GM19397 (cell line): ENCODE measurements around the gene VPS26A.
"Not testable (repeated sequence)": the region's sequence is repeated elsewhere in the genome, so short reads cannot be mapped to it uniquely, and the experiment has no call there.

ENCODE experiments used
- ATAC-seq: cut with Tn5 transposase; IDR thresholded peaks from one replicate; pipeline ENCODE4 v1.9.1; 2021; ENCODE audit warnings: mild to moderate bottlenecking, moderate library complexity; ENCODE audit not compliant: unreplicated experiment

Gene VPS26A

GRCh38 chr10:69175326-69175725 lies 51.3 kb downstream of the VPS26A start:
- ATAC-seq = not testable (repeated sequence)

- no peak for ATAC-seq
Observed at GRCh38 chr10:69176823-69177222, 52.8 kb downstream of the VPS26A start.

GRCh38 chr10:69179089-69179742 lies 55.2 kb downstream of the VPS26A start:
- ATAC-seq = no peak

GRCh38 chr10:69179743-69180524 lies 56.0 kb downstream of the VPS26A start, which contains the start of gene SUPV3L1:
Gene SUPV3L1, plus strand, starts transcription at chr10:69180234. Its CDS starts 58 bp downstream, at chr10:69180292.
- peak; percentile 84 for ATAC-seq

GRCh38 chr10:69180525-69181204 lies 56.7 kb downstream of the VPS26A start:
- ATAC-seq = no peak

GRCh38 chr10:69181433-69181832 lies 57.5 kb downstream of the VPS26A start:
- no peak for ATAC-seq

- no peak for ATAC-seq
Observed at GRCh38 chr10:69182005-69182404, 58.0 kb downstream of the VPS26A start.

- no peak for ATAC-seq
Observed at GRCh38 chr10:69186524-69186923, 62.5 kb downstream of the VPS26A start.

- no peak for ATAC-seq
Observed at GRCh38 chr10:69201045-69201444, 77.1 kb downstream of the VPS26A start.

GRCh38 chr10:69202332-69202731 lies 78.4 kb downstream of the VPS26A start:
- ATAC-seq = no peak

GRCh38 chr10:69208761-69209160 lies 84.8 kb downstream of the VPS26A start:
- no peak for ATAC-seq

GRCh38 chr10:69209787-69210484 lies 86.0 kb downstream of the VPS26A start:
- ATAC-seq = no peak

- no peak for ATAC-seq
Observed at GRCh38 chr10:69211104-69211503, 87.1 kb downstream of the VPS26A start.

GRCh38 chr10:69211524-69211923 lies 87.5 kb downstream of the VPS26A start:
- ATAC-seq = no peak

GRCh38 chr10:69213591-69214311 lies 89.8 kb downstream of the VPS26A start:
- ATAC-seq = no peak

- ATAC-seq = no peak
Observed at GRCh38 chr10:69214666-69215131, 90.7 kb downstream of the VPS26A start.

GRCh38 chr10:69215405-69216171 lies 91.6 kb downstream of the VPS26A start:
- ATAC-seq = no peak

- ATAC-seq = no peak
Observed at GRCh38 chr10:69216577-69217118, 92.7 kb downstream of the VPS26A start.

GRCh38 chr10:69217119-69217754 lies 93.3 kb downstream of the VPS26A start:
- ATAC-seq = no peak
